Caco-2 (cell line): Measurements from ENCODE around the gene PEX5L. TPM values are rescaled to one million over a fixed set of nuclear protein-coding genes. Genes with fewer than 3 reads are reported as not detected.

ENCODE experiments used
- BruUV-seq: library from RNA; stranded (reverse); fragments of 400-500 nt; replicated peaks from 2 replicates; lab custom pipeline; 2021; lab: Mats Ljungman, UMichigan
- CTCF ChIA-PET: fragments of 300-600 bp; sonication (Branson Sonifier 250); formaldehyde crosslinking; loops from one replicate; lab custom pipeline; 2022; ENCODE audit warnings: antibody characterized with exemption; lab: Charles Lee
- POLR2A ChIA-PET: fragments of 300-600 bp; sonication (Branson Sonifier 250); formaldehyde crosslinking; loops from one replicate; lab custom pipeline; 2022; ENCODE audit warnings: antibody characterized with exemption; lab: Charles Lee
- DNase-seq, 2 experiments: peaks; one replicate each; pipeline versions ENCODE4 v3.0.0 to v3.0.0-alpha.2; 2020 to 2022
- H3K27me3 ChIP-seq: replicated peaks from 2 replicates; pipeline ENCODE4 v1.6.0; 2011; ENCODE audit warnings: low read length; ENCODE audit not compliant: control insufficient read depth, insufficient read depth
- H3K36me3 ChIP-seq: 2 replicates; pipeline ENCODE4 v1.5.1; 2011; ENCODE audit warnings: low read length; ENCODE audit not compliant: control insufficient read depth, insufficient read depth
- H3K4me1 ChIP-seq: fragments of 250-450 bp; sonication (Bioruptor Pico); 2 replicates; pipeline ENCODE4 v1.5.1; 2020; ENCODE audit warnings: mild to moderate bottlenecking
- H3K4me3 ChIP-seq: 2 replicates; pipeline ENCODE4 v1.5.1; 2011; ENCODE audit warnings: low read depth, mild to moderate bottlenecking, control low read depth, low read length
- H3K9me3 ChIP-seq: fragments of 250-450 bp; sonication (Bioruptor Pico); 2 replicates; pipeline ENCODE4 v1.5.1; 2020; ENCODE audit warnings: mild to moderate bottlenecking, moderate library complexity
- H3K27ac Mint-ChIP-seq: one replicate; pipeline ENCODE4 v1.8.0; 2022; ENCODE audit warnings: mixed read lengths; ENCODE audit not compliant: unreplicated experiment
- H3K27me3 Mint-ChIP-seq: one replicate; pipeline ENCODE4 v1.8.0; 2022; ENCODE audit warnings: mixed read lengths; ENCODE audit not compliant: insufficient read depth, unreplicated experiment
- H3K36me3 Mint-ChIP-seq: one replicate; pipeline ENCODE4 v1.8.0; 2022; ENCODE audit warnings: mild to moderate bottlenecking, mixed read lengths; ENCODE audit not compliant: insufficient read depth, unreplicated experiment
- H3K4me1 Mint-ChIP-seq: one replicate; pipeline ENCODE4 v1.8.0; 2022; ENCODE audit warnings: low read depth, mixed read lengths; ENCODE audit not compliant: unreplicated experiment
- H3K4me3 Mint-ChIP-seq: one replicate; pipeline ENCODE4 v1.8.0; 2022; ENCODE audit warnings: mild to moderate bottlenecking, moderate library complexity, mixed read lengths; ENCODE audit not compliant: unreplicated experiment
- H3K9me3 Mint-ChIP-seq: one replicate; pipeline ENCODE4 v1.8.0; 2022; ENCODE audit warnings: mixed read lengths; ENCODE audit not compliant: unreplicated experiment
- intact Hi-C: fragments of 100-400 bp; cut with micrococcal nuclease; formaldehyde crosslinking; loops from one replicate; pipeline ENCODE4 v1.10.0; 2022; ENCODE audit not compliant: unreplicated experiment
- total RNA-seq: library from RNA; stranded (reverse); gene quantifications from 2 replicates; pipeline ENCODE4 v1.2.3, GENCODE V29; 2022
- TF ChIP-seq, protein P1 (sequence below), 2 experiments: fragments of 200-600 bp in 1 of 2; IDR thresholded peaks; 1 replicate in 1 of 2; 2 replicates in 1 of 2; pipeline versions ENCODE4 v1.5.1 to v1.8.0; 2011 to 2022; ENCODE audit warnings: antibody characterized with exemption in 1 of 2, control low read depth in 1 of 2, inconsistent platforms in 1 of 2, low read depth in 1 of 2, low read length in 1 of 2, mild to moderate bottlenecking in 1 of 2, moderate library complexity in 1 of 2; ENCODE audit not compliant: insufficient read depth in 1 of 2, severe bottlenecking in 1 of 2, unreplicated experiment in 1 of 2

Gene PEX5L
- total RNA-seq, 1 experiment from 2014 or later: not detected

DNA sequence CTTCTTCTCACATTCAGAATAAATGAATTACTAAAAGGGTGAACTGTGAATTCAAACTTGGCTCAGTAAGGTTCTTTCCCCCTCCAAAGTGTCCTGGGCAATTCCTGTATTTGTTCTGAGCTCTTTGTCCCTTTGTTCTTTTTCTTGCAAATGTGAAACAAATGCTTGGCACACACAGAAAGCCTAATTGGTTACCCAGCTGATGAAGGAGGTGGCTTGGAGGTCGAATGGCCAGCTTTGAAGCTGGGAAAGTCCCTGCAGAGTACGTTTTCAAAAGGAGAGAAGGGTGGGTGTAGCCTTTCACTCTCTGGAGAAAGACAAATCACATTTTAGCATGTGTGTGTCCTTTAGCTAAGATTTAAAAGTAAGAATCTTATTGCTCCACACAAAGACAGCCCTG, 154.4 kb downstream of the PEX5L start:
- no peaks in the 10 kb centered on the region; the same call in 1 of the 2 replicates for H3K27me3 ChIP-seq
- no peak for DNase-seq
- H3K36me3 ChIP-seq: no peaks in the 10 kb centered on the region
- POLR2A ChIA-PET: no interaction called here
- H3K9me3 ChIP-seq: no peaks in the 10 kb centered on the region
- intact Hi-C loops: no loop called here
- H3K9me3 Mint-ChIP-seq: no peaks in the 10 kb centered on the region
- BruUV-seq: no TSS peak
- H3K36me3 Mint-ChIP-seq: no peaks in the 10 kb centered on the region
- H3K27ac Mint-ChIP-seq: no peak overlapping the region
- CTCF ChIA-PET: no interaction called here
- no peak overlapping the region for H3K4me3 Mint-ChIP-seq
- TF ChIP-seq, protein P1, sequence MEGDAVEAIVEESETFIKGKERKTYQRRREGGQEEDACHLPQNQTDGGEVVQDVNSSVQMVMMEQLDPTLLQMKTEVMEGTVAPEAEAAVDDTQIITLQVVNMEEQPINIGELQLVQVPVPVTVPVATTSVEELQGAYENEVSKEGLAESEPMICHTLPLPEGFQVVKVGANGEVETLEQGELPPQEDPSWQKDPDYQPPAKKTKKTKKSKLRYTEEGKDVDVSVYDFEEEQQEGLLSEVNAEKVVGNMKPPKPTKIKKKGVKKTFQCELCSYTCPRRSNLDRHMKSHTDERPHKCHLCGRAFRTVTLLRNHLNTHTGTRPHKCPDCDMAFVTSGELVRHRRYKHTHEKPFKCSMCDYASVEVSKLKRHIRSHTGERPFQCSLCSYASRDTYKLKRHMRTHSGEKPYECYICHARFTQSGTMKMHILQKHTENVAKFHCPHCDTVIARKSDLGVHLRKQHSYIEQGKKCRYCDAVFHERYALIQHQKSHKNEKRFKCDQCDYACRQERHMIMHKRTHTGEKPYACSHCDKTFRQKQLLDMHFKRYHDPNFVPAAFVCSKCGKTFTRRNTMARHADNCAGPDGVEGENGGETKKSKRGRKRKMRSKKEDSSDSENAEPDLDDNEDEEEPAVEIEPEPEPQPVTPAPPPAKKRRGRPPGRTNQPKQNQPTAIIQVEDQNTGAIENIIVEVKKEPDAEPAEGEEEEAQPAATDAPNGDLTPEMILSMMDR (IDR thresholded peaks at IDR 0.05; ENCODE audit: insufficient read depth in 1 of 2, low read depth in 1 of 2, low read length in 1 of 2, severe bottlenecking in 1 of 2, unreplicated experiment in 1 of 2): no peak
- H3K4me1 ChIP-seq: no peaks in the 10 kb centered on the region
- peaks cover 10% of the 10 kb centered on the region for H3K27me3 Mint-ChIP-seq
- no peaks in the 10 kb centered on the region for H3K4me1 Mint-ChIP-seq
- no peak overlapping the region for H3K4me3 ChIP-seq

DNA sequence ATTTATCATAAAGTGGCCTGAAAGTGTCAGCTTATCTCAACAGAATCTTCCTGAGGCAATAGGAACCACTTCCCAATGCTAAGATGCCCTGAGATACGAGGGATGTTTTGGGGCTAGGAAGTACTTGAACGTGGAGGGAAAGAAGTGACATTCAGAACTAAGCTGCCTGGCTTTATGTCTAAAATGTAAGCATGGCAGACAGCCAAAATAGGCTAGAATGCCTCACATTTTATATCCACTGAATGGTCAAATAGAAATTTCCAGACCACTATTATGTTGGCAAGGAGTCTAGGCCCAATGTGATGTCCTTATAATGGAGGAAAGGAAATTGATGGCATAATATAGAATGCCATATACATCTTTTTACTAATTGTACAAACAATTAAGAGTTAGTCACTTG, 154.9 kb downstream of the PEX5L start:
- CTCF ChIA-PET: no interaction called here
- BruUV-seq: no TSS peak
- no peak overlapping the region for H3K27ac Mint-ChIP-seq

DNA sequence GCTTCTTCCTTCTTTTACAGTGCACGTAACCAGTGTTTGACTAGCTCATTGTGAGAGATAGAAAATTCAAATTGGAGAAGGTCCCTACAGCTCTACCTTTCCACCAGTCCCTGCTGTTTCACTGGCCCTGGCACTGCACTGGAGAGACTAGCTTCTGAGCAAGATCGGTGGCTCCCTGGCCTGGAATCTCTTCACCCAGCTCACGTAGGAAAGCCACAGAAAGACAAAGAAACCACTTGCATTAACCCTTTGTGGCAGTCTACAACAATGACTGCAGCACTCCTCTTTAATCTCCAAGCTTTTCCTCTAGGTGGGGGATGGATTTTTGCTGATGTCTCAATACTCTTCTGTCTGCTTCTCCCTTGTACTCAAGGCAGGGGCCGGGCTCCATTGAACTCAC, 155.9 kb downstream of the PEX5L start:
- H3K36me3 Mint-ChIP-seq: no peaks in the 10 kb centered on the region
- Histone ChIP-seq H3K4me3 (no peak overlapping the region), H3K36me3 (no peaks in the 10 kb centered on the region), H3K9me3 (no peaks in the 10 kb centered on the region), H3K27me3 (no peaks in the 10 kb centered on the region; the same call in 1 of the 2 replicates), H3K4me1 (no peaks in the 10 kb centered on the region)
- no peaks in the 10 kb centered on the region for H3K4me1 Mint-ChIP-seq
- DNase-seq: no peak
- no peaks in the 10 kb centered on the region for H3K9me3 Mint-ChIP-seq
- CTCF ChIA-PET: no interaction called here
- intact Hi-C loops: no loop called here
- H3K27me3 Mint-ChIP-seq: peaks cover 14% of the 10 kb centered on the region
- POLR2A ChIA-PET: no interaction called here
- TF ChIP-seq, protein P1 (IDR thresholded peaks at IDR 0.05; ENCODE audit: insufficient read depth in 1 of 2, low read depth in 1 of 2, low read length in 1 of 2, severe bottlenecking in 1 of 2, unreplicated experiment in 1 of 2): no peak
- no peak overlapping the region for H3K4me3 Mint-ChIP-seq
- BruUV-seq: no TSS peak
- no peak overlapping the region for H3K27ac Mint-ChIP-seq

More for the DNA sequence above, 154.9 kb downstream of the PEX5L start:
- H3K9me3 ChIP-seq: no peaks in the 10 kb centered on the region
- no peaks in the 10 kb centered on the region for H3K4me1 ChIP-seq
- H3K36me3 ChIP-seq: no peaks in the 10 kb centered on the region
- H3K36me3 Mint-ChIP-seq: no peaks in the 10 kb centered on the region
- TF ChIP-seq, protein P1 (IDR thresholded peaks at IDR 0.05; ENCODE audit: insufficient read depth in 1 of 2, low read depth in 1 of 2, low read length in 1 of 2, severe bottlenecking in 1 of 2, unreplicated experiment in 1 of 2): no peak
- H3K9me3 Mint-ChIP-seq: no peaks in the 10 kb centered on the region
- H3K4me3 ChIP-seq: no peak overlapping the region
- H3K4me1 Mint-ChIP-seq: no peaks in the 10 kb centered on the region
- H3K4me3 Mint-ChIP-seq: no peak overlapping the region
- no peaks in the 10 kb centered on the region; the same call in 1 of the 2 replicates for H3K27me3 ChIP-seq
- intact Hi-C loops: no loop called here
- peaks cover 10% of the 10 kb centered on the region for H3K27me3 Mint-ChIP-seq
- POLR2A ChIA-PET: no interaction called here
- DNase-seq: no peak
